Heart left ventricle (tissue), 16 donors: ENCODE measurements around the gene OBSL1. TPM values are rescaled to one million over a fixed set of nuclear protein-coding genes. Genes with fewer than 3 reads are reported as not detected.

ENCODE experiments used
- ATAC-seq, 4 donors: fragments of 200-7000 bp; cut with Tn5 transposase; one replicate each; pipeline ENCODE4 v1.9.1; 2020 to 2022; ENCODE audit warnings: moderate library complexity in 4 of 4, mild to moderate bottlenecking in 3 of 4, moderate number of reproducible peaks in 1 of 4
- DNase-seq, 5 donors: peaks; one replicate each; pipeline ENCODE4 v3.0.0-alpha.2; 2020
- H3K27ac ChIP-seq, 12 donors: fragments of 200-600 bp; sonication (generic) in 4 of 12; one replicate each; pipeline versions ENCODE4 v1.5.0 to v1.8.0; 2016 to 2022; ENCODE audit warnings: mild to moderate bottlenecking in 2 of 12
- H3K27me3 ChIP-seq, 9 donors: fragments of 200-600 bp; sonication (generic) in 2 of 9; one replicate each; pipeline versions ENCODE4 v1.5.1 to v1.8.0; 2016 to 2022; ENCODE audit warnings: mild to moderate bottlenecking in 3 of 9
- H3K36me3 ChIP-seq, 9 donors: fragments of 200-600 bp; sonication (generic) in 2 of 9; one replicate each; pipeline versions ENCODE4 v1.5.0 to v1.8.0; 2018 to 2022; ENCODE audit warnings: mild to moderate bottlenecking in 2 of 9
- H3K4me1 ChIP-seq, 12 donors: fragments of 200-600 bp; sonication (generic) in 4 of 12; one replicate each; pipeline versions ENCODE4 v1.5.0 to v1.8.0; 2016 to 2022; ENCODE audit warnings: mild to moderate bottlenecking in 3 of 12
- H3K4me3 ChIP-seq, 12 donors: fragments of 200-600 bp; sonication (generic) in 4 of 12; one replicate each; pipeline versions ENCODE4 v1.5.0 to v1.8.0; 2017 to 2022; ENCODE audit warnings: mild to moderate bottlenecking in 9 of 12, moderate library complexity in 4 of 12
- H3K9me3 ChIP-seq, 12 donors: fragments of 200-600 bp; sonication (generic) in 4 of 12; one replicate each; pipeline versions ENCODE4 v1.5.0 to v1.8.0; 2016 to 2022; ENCODE audit warnings: mild to moderate bottlenecking in 1 of 12
- POLR2A ChIP-seq, 2 donors: fragments of 450-650 bp; IDR thresholded peaks; one replicate each; pipeline ENCODE4 v1.6.1; 2017; ENCODE audit warnings: antibody characterized with exemption in 2 of 2, mild to moderate bottlenecking in 2 of 2, moderate library complexity in 2 of 2
- WGBS, 4 donors: extraction: QIAGEN DNeasy Blood & Tissue Kit in 2 of 4; methylation state at CpG; one replicate each; pipeline versions ENCODE4 v1.1.5 to v1.1.7; 2013 to 2018; 5-methylcytosine and 5-hydroxymethylcytosine counted together
- intact Hi-C, 10 donors: fragments of 100-400 bp; cut with DNase I; formaldehyde crosslinking; loops; one replicate each; pipeline versions ENCODE4 v1.11.1 to v1.14.2; 2022
- polyA plus RNA-seq, 2 donors: library from polyadenylated mRNA; stranded (reverse); fragments of 200-250 nt; gene quantifications; one replicate each; pipeline ENCODE4 v1.2.3, GENCODE V29; 2013
- total RNA-seq, 9 donors: library from RNA; depleted of rRNA in 2 of 9; stranded (reverse); fragments of >200 nt in 2 of 9; fragmentation: NEBNext Ultra II Directional in 3 of 9; extraction: Animal tissue kit (Norgen Biotek cat#: 25700) in 3 of 9; gene quantifications; one replicate each; pipeline versions ENCODE4 v1.1.0 to v1.2.4, GENCODE V29; 2016 to 2023
- TF ChIP-seq, protein P1 (sequence below), 12 donors: fragments of 200-600 bp; sonication (generic) in 4 of 12; IDR thresholded peaks; one replicate each; pipeline versions ENCODE4 v1.5.0 to v1.8.0; 2018 to 2022; ENCODE audit warnings: antibody characterized with exemption in 12 of 12, mild to moderate bottlenecking in 5 of 12
- donor health status: ischemic (EF 13 %, LVEDD 7.1; RV severe dilation, severe dysfunction).
- donor health status: healthy with polysubstance abuse.
- donor health status: DM: no; HTN: yes; CAD: no.
- donor health status: DM: no; HTN: no; CAD: no.
- donor health status: ischemic (EF 25% LVEDD 6.9; RV normal size, moderate dysfunction).
- donor health status: ischemic (EF 25% LVEDD 5.7; RV mildly dilated, moderate dysfunction).
- donor health status: healthy.
- donor health status: DM: yes; HTN: yes; CAD: no.
- donor health status: ischemic (EF 35%, LVEDD 5.7; RV mildly dilated, moderate dysfunction).
- donor health status: nonischemic (EF 11% LVEDD 7.7; RV severe dilation, severe dysfunction).
- donor health status: DM: yes; HTN: yes; CAD: no.
- donor health status: PGD.
- donor health status: ischemic (EF 29% LVEDD 5.4; RV normal size, mild dysfunction).
- donor health status: nonischemic (EF 23%, LVEDD 6.1; RV moderate dilation, normal function).

OBSL1 gene
- total and polyA plus RNA-seq, 11 donors = 88.1 to 230 (median 177) TPM

DNA sequence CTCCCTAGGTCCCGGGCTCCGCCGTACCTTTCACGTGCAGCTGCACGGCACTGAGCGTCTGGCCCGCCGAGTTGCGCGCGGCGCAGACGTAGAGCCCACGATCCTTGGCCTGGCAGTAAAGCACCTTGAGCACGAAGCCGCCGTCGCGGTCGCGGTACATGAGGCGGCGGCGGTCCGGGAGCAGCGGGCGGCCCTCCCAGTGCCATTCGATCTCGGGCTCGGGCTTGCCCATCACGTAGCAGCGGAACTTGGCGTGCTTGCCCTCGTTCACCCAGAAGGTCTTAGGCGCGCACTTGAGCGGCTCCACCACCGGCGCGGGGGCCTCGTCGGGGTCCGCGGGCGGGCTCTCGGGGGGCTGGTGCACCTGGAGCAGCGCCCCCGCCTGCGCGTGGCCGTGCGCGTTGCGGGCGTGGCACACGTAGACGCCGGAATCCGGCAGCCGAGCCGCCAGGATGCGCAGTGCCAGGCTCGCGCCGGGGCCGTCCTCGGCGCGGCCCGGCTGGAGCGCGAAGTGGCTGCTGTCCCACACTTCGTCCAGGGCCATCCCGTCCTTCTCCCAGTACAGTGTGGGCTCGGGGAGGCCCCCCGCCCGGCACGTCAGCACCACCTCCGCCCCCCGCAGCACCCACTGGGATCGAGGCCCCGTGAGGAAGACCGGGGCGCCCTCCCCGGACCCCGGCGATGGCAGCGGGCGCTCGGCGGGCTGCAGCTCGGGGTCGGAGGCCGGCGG lies 980 bp downstream of the OBSL1 start:
- peak in 2 of 4 donors; percentile 19 to 25 for ATAC-seq
- Histone ChIP-seq H3K4me1 (peaks cover 0 to 31% (median 10%) of the 10 kb centered on the region in 12 donors), H3K27ac (peak overlapping the region; percentile 71 to 96 (median 90)), H3K27me3 (peaks cover 0 to 30% (median 0%) of the 10 kb centered on the region in 9 donors), H3K36me3 (peaks cover 0 to 34% (median 12%) of the 10 kb centered on the region in 9 donors), H3K9me3 (no peaks in the 10 kb centered on the region), H3K4me3 (peak overlapping the region; percentile 50 to 92 (median 68))
- WGBS, 4 donors = 8 to 33% (median 15%) methylated on average over 21 to 95 of the region's 95 CpGs
- peak in 2 of 5 donors; percentile 20 to 45 for DNase-seq
- TF ChIP-seq, protein P1, sequence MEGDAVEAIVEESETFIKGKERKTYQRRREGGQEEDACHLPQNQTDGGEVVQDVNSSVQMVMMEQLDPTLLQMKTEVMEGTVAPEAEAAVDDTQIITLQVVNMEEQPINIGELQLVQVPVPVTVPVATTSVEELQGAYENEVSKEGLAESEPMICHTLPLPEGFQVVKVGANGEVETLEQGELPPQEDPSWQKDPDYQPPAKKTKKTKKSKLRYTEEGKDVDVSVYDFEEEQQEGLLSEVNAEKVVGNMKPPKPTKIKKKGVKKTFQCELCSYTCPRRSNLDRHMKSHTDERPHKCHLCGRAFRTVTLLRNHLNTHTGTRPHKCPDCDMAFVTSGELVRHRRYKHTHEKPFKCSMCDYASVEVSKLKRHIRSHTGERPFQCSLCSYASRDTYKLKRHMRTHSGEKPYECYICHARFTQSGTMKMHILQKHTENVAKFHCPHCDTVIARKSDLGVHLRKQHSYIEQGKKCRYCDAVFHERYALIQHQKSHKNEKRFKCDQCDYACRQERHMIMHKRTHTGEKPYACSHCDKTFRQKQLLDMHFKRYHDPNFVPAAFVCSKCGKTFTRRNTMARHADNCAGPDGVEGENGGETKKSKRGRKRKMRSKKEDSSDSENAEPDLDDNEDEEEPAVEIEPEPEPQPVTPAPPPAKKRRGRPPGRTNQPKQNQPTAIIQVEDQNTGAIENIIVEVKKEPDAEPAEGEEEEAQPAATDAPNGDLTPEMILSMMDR (IDR thresholded peaks at IDR 0.05) = peak in 2 of 12 donors; percentile 13
- peak in 1 of 2 donors; percentile 41 for TF ChIP-seq POLR2A (IDR thresholded peaks at IDR 0.05)
- intact Hi-C loops = loop anchor here in 3 of 10 donors (2.0 to 5.0 kb wide), 3 partner anchors 26 to 62 kb away; partner anchors contain the start of genes SLC4A3 (in 1 of the 3) and STK11IP (in 1 of the 3)

DNA sequence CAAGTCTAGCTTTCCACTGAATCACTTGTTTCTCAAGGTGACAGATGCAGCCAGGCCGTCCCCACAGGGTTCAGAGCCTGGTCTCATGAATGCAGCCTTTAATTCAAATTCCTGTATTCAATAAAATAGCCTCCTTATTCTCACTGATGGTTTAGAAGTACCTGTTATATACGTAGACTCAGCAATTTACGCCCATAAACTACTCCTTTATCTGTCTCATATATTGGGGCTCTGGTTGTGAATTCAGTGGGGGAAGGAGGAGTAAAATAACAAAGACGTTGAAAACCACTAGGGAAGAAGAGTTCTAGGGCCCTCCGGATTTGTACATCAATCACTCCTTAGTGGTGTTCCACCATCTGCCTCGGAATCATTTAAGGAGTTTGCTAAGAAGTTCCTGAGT lies 1.7 kb downstream of the OBSL1 start:
- no peak for DNase-seq
- Histone ChIP-seq H3K4me1 (peaks cover 0 to 33% (median 10%) of the 10 kb centered on the region in 12 donors), H3K36me3 (peaks cover 0 to 41% (median 15%) of the 10 kb centered on the region in 9 donors), H3K27me3 (peaks cover 0 to 30% (median 0%) of the 10 kb centered on the region in 9 donors), H3K4me3 (peak overlapping the region in 9 of 12 donors; percentile 50 to 92 (median 69)), H3K27ac (peak overlapping the region in 8 of 12 donors; percentile 83 to 96 (median 90)), H3K9me3 (no peaks in the 10 kb centered on the region)
- intact Hi-C loops = loop anchor here in 5 of 10 donors (2.0 to 10.0 kb wide), 5 partner anchors 27 to 68 kb away; partner anchors contain the start of genes SLC4A3 (in 1 of the 5) and STK11IP (in 1 of the 5)
- 74 to 79% (median 76%) methylated on average over 6 of the region's 6 CpGs for WGBS, 4 donors
- ATAC-seq = no peak
- TF ChIP-seq, protein P1 (IDR thresholded peaks at IDR 0.05) = no peak
- no peak for TF ChIP-seq POLR2A (IDR thresholded peaks at IDR 0.05)

DNA sequence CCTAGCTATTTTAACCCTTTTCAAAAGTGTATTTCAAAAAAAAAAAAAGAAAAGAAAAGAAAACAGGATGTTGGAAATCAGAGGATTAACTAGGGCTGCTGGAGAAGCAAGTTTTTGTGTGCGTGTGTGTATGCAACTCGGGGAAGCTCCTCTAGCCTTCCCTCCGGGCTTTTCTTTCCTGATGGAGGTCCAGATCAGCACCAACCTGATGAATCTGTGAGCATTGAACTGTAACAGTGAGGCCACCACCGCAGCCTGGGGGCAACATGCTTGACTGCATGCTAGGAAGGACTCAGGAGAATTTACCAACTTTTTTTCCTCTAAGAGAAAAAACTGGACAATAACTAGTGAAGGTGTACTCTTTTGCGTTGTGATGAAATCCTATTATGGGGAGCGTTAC lies 2.3 kb downstream of the OBSL1 start:
- 87 to 92% (median 90%) methylated on average over 6 of the region's 6 CpGs for WGBS, 4 donors

More for the DNA sequence above, 2.3 kb downstream of the OBSL1 start:
- H3K4me3 ChIP-seq = no peak overlapping the region
- H3K4me1 ChIP-seq = peaks cover 0 to 31% (median 10%) of the 10 kb centered on the region in 12 donors
- peaks cover 0 to 47% (median 15%) of the 10 kb centered on the region in 9 donors for H3K36me3 ChIP-seq
- DNase-seq (no peak), ATAC-seq (no peak)
- TF ChIP-seq, protein P1 (IDR thresholded peaks at IDR 0.05) = no peak
- no peak for TF ChIP-seq POLR2A (IDR thresholded peaks at IDR 0.05)
- peaks cover 0 to 30% (median 0%) of the 10 kb centered on the region in 9 donors for H3K27me3 ChIP-seq
- intact Hi-C loops = loop anchor here in 2 of 10 donors (5.0 to 10.0 kb wide), 2 partner anchors 66 to 68 kb away; no protein-coding TSS in a partner anchor
- no peaks in the 10 kb centered on the region for H3K9me3 ChIP-seq
- H3K27ac ChIP-seq = no peak overlapping the region
